ENCODE measurements around the gene CSRP2.

GRCh38 chr12:76890151-76891143 lies 11.6 kb upstream of the CSRP2 start:
- TF ChIP-seq SUZ12 (IDR thresholded peaks at IDR 0.05) (no peak), SP1 (IDR thresholded peaks at IDR 0.05) (no peak), L3MBTL2 (conservative IDR thresholded peaks at IDR 0.05) (no peak), TARDBP (IDR thresholded peaks at IDR 0.05) (no peak), ELF4 (IDR thresholded peaks at IDR 0.05) (no peak), FOXK2 (IDR thresholded peaks at IDR 0.05) (no peak), FOXM1 (IDR thresholded peaks at IDR 0.05; ENCODE audit: borderline replicate concordance) (no peak), PKNOX1 (IDR thresholded peaks at IDR 0.05) (no peak), LEF1 (IDR thresholded peaks at IDR 0.05; ENCODE audit: borderline replicate concordance) (no peak), HDGF (IDR thresholded peaks at IDR 0.05; ENCODE audit: borderline replicate concordance) (no peak), BHLHE40 (IDR thresholded peaks at IDR 0.05; ENCODE audit: borderline replicate concordance) (no peak)
